Measurements from ENCODE around the gene TCAIM. TPM values are rescaled to one million over a fixed set of nuclear protein-coding genes. Genes with fewer than 3 reads are reported as not detected.
"Not testable (repeated sequence)": the region's sequence is repeated elsewhere in the genome, so short reads cannot be mapped to it uniquely, and the experiment has no call there.

The TCAIM gene
- total RNA-seq, 3 donors from 2014 or later, result 22.3 to 27.2 (median 22.7) TPM

DNA sequence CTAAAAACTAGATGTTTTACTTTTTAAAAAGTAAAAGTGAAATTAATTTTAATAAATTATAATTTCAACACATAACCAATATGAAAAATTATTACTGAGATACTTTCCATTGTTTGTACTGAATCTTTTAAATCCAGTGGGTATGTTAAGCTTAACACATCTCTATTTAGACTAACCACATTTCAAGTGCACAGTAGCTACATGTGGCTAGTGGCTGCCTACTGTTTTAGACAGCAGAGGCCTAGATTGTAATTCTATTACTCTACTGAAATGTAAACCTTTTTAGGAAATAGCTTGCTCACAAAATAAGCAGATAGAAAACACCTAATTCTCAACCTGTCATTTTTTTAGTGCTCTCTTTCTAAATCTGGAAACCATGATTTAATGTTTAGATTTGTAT lies 4.9 kb downstream of the TCAIM start:
- H3K9me3 ChIP-seq, result no peaks in the 10 kb centered on the region
- TF ChIP-seq, protein P1, sequence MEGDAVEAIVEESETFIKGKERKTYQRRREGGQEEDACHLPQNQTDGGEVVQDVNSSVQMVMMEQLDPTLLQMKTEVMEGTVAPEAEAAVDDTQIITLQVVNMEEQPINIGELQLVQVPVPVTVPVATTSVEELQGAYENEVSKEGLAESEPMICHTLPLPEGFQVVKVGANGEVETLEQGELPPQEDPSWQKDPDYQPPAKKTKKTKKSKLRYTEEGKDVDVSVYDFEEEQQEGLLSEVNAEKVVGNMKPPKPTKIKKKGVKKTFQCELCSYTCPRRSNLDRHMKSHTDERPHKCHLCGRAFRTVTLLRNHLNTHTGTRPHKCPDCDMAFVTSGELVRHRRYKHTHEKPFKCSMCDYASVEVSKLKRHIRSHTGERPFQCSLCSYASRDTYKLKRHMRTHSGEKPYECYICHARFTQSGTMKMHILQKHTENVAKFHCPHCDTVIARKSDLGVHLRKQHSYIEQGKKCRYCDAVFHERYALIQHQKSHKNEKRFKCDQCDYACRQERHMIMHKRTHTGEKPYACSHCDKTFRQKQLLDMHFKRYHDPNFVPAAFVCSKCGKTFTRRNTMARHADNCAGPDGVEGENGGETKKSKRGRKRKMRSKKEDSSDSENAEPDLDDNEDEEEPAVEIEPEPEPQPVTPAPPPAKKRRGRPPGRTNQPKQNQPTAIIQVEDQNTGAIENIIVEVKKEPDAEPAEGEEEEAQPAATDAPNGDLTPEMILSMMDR (IDR thresholded peaks at IDR 0.05), result no peak
- no peaks in the 10 kb centered on the region for H3K36me3 ChIP-seq (ENCODE audit: low read depth)
- no peak overlapping the region for H3K4me3 ChIP-seq
- no peak for DNase-seq
- no peak for ATAC-seq
- peaks cover 10% of the 10 kb centered on the region for H3K4me1 ChIP-seq (ENCODE audit: low read depth)
- intact Hi-C loops (cut with DNase I, micrococcal nuclease), result no loop called here

DNA sequence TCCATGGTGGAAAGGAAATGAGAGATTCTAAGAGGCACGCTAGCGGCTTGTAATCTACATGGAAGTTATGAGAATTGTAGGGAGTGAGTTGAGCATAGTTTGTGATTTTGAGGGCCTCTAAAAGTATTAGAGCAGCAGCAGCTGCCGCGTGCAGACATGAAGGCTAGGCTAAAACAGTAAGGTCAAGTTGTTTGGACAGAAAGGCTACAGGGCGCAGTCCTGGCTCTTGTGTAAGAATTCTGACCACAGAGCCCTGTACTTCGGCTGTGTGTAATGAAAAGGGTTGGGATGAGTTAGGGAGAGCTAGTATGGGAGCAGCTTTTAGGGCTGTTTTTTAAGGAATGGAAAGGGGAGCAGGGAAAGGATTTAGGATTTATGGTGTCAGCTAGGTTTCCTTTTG lies 8.0 kb downstream of the TCAIM start:
- H3K4me1 ChIP-seq (ENCODE audit: low read depth); H3K4me3 ChIP-seq; intact Hi-C loops (cut with DNase I, micrococcal nuclease); H3K36me3 ChIP-seq (ENCODE audit: low read depth); ATAC-seq; H3K9me3 ChIP-seq; DNase-seq: not testable (repeated sequence)

DNA sequence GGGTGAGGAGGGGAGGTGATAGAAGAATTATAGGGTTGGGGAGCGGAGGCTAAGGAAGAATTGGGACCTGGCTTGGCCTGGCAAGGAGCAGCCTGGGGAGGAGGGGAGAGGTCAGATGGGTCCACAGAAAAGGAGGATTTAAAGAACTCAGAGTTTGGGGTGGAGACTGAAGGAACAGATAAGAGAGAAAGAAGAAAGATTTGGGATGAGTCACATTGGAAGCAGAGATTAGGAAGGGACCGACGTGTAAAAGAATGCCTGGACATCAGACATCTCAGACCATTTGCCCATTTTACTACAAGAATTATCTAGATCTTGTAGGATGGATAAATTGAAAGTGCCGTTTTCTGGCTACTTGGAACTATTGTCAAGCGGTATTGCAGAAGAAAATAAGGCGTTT lies 10.4 kb downstream of the TCAIM start:
- ATAC-seq, result no peak
- no peak for DNase-seq
- Histone ChIP-seq H3K4me1 (ENCODE audit: low read depth) (no peaks in the 10 kb centered on the region), H3K9me3 (no peaks in the 10 kb centered on the region), H3K36me3 (ENCODE audit: low read depth) (no peaks in the 10 kb centered on the region), H3K4me3 (no peak overlapping the region)
- intact Hi-C loops (cut with DNase I, micrococcal nuclease), result no loop called here
- TF ChIP-seq, protein P1 (IDR thresholded peaks at IDR 0.05), result no peak

DNA sequence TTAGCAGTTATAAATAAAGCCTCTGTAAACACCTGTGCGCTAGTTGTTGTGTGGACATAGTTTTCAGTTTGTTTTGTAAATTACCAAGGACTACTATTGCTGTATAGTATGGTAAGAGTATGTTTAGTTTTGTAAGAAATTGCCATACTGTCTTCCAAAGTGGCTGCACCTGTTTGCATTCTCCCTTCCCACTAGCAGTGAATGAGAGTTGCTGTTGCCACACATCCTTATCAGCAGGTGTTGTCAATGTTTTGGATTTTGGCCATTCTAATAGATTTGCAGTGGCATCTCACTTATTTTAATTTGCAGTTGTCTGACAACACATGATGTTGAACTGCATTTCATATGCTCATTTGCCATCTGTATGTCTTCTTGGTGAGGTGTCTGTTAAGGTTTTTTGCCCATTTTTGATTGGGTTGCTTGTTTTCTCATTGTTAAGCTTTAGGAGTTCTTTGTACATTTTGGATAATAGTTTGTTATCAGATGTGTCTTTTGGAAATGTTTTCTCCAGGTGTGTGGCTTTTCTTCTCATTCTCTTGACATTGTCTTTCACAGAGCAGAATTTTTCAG lies 14.9 kb downstream of the TCAIM start:
- H3K9me3 ChIP-seq, result no peaks in the 10 kb centered on the region
- no peak overlapping the region for H3K4me3 ChIP-seq
- DNase-seq, result no peak
- TF ChIP-seq, protein P1 (IDR thresholded peaks at IDR 0.05), result no peak
- H3K36me3 ChIP-seq (ENCODE audit: low read depth), result no peaks in the 10 kb centered on the region
- no peak for ATAC-seq
- intact Hi-C loops (cut with DNase I, micrococcal nuclease), result no loop called here
- H3K4me1 ChIP-seq (ENCODE audit: low read depth), result no peaks in the 10 kb centered on the region

DNA sequence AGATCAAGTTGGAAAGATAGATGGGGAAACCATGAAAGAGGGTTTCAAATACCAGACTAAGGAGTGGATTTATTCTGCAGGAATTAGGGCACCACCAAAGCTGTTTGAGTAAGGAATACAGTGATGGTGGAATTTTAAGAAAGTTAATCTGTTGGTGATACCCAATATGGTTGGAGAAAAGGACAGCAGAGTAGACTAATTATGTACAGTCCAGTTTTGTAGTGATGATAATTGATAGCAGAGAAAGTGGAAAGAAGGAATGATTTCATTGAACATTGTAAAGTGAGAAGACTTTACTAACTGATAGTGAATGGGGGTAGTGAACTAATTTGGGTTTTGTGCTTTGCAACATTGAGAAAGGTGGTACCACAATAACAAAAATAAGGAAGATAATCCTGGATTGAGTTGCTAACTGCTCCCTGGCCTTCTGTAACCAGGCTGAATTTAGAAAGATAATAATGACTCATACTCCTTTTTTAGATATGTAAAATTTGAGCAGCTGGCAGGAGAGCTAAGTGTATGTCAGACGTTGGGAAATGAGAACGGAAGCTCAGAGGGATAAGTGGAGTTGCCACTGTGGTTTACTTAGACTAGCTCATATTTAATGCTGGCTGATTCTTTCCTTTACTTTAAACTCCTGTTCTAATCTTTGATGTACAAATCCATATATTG lies 16.9 kb downstream of the TCAIM start:
- no peak for ATAC-seq
- H3K4me1 ChIP-seq (ENCODE audit: low read depth), result no peaks in the 10 kb centered on the region
- no peak overlapping the region for H3K4me3 ChIP-seq
- no peaks in the 10 kb centered on the region for H3K36me3 ChIP-seq (ENCODE audit: low read depth)
- no peaks in the 10 kb centered on the region for H3K9me3 ChIP-seq
- TF ChIP-seq, protein P1 (IDR thresholded peaks at IDR 0.05), result no peak
- intact Hi-C loops (cut with DNase I, micrococcal nuclease), result no loop called here
- no peak for DNase-seq

DNA sequence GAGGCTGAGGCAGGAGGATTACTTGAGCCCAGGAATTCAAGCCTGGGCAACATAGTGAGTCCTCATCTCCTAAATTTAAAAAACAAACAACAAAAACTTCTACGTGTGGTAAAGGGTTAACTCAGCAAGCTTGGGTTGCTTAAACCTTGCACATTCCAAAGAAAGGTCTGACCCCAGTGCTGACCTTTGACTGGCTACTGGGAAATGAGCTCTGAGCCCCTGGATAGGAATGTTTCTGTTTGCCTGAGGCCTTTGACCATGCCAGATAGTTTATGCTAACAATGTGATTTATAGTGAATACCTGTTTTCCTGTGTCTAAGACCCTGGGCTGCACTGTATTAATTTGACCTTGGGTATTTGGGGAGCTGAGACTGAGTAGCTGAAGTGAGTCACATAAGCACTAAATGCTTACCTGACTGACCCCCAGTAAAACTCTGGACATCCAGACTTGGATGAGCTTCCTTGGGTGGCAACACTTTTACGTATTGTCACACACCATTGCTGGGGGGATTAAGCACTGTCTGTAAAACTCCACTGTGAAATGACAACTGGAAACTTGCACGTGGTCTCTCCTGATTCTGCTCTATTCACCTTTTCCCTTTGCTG lies 20.7 kb downstream of the TCAIM start:
- intact Hi-C loops (cut with DNase I, micrococcal nuclease), result no loop called here
- ATAC-seq, result no peak
- TF ChIP-seq, protein P1 (IDR thresholded peaks at IDR 0.05), result no peak
- H3K36me3 ChIP-seq (ENCODE audit: low read depth), result no peaks in the 10 kb centered on the region
- DNase-seq, result no peak
- H3K9me3 ChIP-seq, result no peaks in the 10 kb centered on the region
- no peaks in the 10 kb centered on the region for H3K4me1 ChIP-seq (ENCODE audit: low read depth)
- H3K4me3 ChIP-seq, result no peak overlapping the region
